HK-2 (cell line): ENCODE measurements around the gene MLKL.
"Not testable (repeated sequence)": the region's sequence is repeated elsewhere in the genome, so short reads cannot be mapped to it uniquely, and the experiment has no call there.

Experiments used
- DNase-seq: peaks from one replicate; pipeline ENCODE4 v3.0.0-alpha.2; 2018; ENCODE audit not compliant: unreplicated experiment

MLKL gene

GRCh38 chr16:74700116-74700437 lies 585 bp downstream of the MLKL start:
- DNase-seq = no peak

GRCh38 chr16:74699666-74700065 lies 996 bp downstream of the MLKL start:
- DNase-seq = no peak

- no peak for DNase-seq
Observed at GRCh38 chr16:74698222-74698621, 2.4 kb downstream of the MLKL start.

- DNase-seq = peak; percentile 53
Observed at GRCh38 chr16:74695450-74696422, 4.9 kb downstream of the MLKL start.

- DNase-seq = no peak
Observed at GRCh38 chr16:74691093-74691855, 9.4 kb downstream of the MLKL start.

- DNase-seq = no peak
Observed at GRCh38 chr16:74682556-74682955, 18.1 kb downstream of the MLKL start.

GRCh38 chr16:74680681-74681080 lies 20.0 kb downstream of the MLKL start:
- no peak for DNase-seq

GRCh38 chr16:74679983-74680382 lies 20.7 kb downstream of the MLKL start:
- DNase-seq = no peak

GRCh38 chr16:74677868-74678267 lies 22.8 kb downstream of the MLKL start:
- DNase-seq = no peak

- no peak for DNase-seq
Observed at GRCh38 chr16:74673876-74674275, 26.8 kb downstream of the MLKL start.

GRCh38 chr16:74668877-74669276 lies 31.8 kb downstream of the MLKL start:
- not testable (repeated sequence) for DNase-seq

GRCh38 chr16:74667255-74667700 lies 33.4 kb downstream of the MLKL start:
- peak; percentile 62 for DNase-seq

GRCh38 chr16:74666425-74667254 lies 34.0 kb downstream of the MLKL start, which contains the start of gene RFWD3:
RFWD3 (minus strand) TSS chr16:74666877; CDS start chr16:74661449, 5,428 bp downstream.
- DNase-seq = peak; percentile 98

- DNase-seq = no peak
Observed at GRCh38 chr16:74666010-74666421, 34.6 kb downstream of the MLKL start.

GRCh38 chr16:74661064-74661463 lies 39.6 kb downstream of the MLKL start:
- DNase-seq = no peak

GRCh38 chr16:74660383-74660782 lies 40.3 kb downstream of the MLKL start:
- no peak for DNase-seq

- DNase-seq = no peak
Observed at GRCh38 chr16:74659041-74659440, 41.6 kb downstream of the MLKL start.

GRCh38 chr16:74657870-74658642 lies 42.6 kb downstream of the MLKL start:
- DNase-seq = no peak

GRCh38 chr16:74654536-74655050 lies 46.1 kb downstream of the MLKL start:
- DNase-seq = no peak

GRCh38 chr16:74652883-74653282 lies 47.8 kb downstream of the MLKL start:
- peak; percentile 16 for DNase-seq

- no peak for DNase-seq
Observed at GRCh38 chr16:74652249-74652648, 48.4 kb downstream of the MLKL start.
